ENCODE results near the gene GASK1A. TPM values are rescaled to one million over a fixed set of nuclear protein-coding genes. Genes with fewer than 3 reads are reported as not detected.

GASK1A gene
- total and polyA plus RNA-seq, 10 of the 15 experiments (the other 5 are each of a cell fraction or from before 2014, with no cell fraction given) = 0.18 TPM; not detected in 9

DNA sequence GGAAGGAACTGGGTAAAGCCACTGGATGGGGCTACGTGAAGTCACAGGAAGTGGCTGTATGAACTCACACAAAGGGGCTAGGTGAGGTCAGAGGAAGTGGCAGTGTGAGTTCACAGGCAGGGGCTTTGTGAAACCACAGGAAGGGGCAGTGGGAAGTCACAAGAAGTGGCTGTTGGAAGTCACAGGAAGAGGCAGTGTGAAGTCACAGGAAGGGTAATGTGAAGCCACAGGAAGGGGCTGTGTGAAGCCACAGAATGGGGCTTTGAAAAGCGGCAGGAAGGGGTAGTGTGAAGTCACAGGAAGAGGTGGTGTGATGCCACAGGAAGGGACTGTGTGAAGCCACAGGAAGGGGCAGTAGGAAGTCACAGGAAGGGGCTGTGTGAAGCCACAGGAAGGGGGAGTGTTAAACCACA lies 34.6 kb downstream of the GASK1A start:
- H2AFZ ChIP-seq (ENCODE audit: control insufficient read depth, low read depth, low read length) = no peak overlapping the region
- peaks cover 18% of the 10 kb centered on the region; the same call in 2 of the 3 replicates for H3K9me3 ChIP-seq (replicated peaks; ENCODE audit: control insufficient read depth, insufficient read depth, low read length)
- H3K36me3 ChIP-seq (ENCODE audit: control insufficient read depth in 2 of 2, insufficient read depth in 2 of 2, low read length in 1 of 2) = no peaks in the 10 kb centered on the region
- ChIA-PET POLR2A (no interaction called here), CTCF (no interaction called here), RAD21 (ENCODE audit: unreplicated experiment) (no interaction called here), SMC1A (ENCODE audit: uncharacterized antibody, unreplicated experiment) (no interaction called here)
- intact Hi-C loops (cut with micrococcal nuclease; ENCODE audit: unreplicated experiment) = no loop called here
- H3K27ac ChIP-seq (ENCODE audit: control insufficient read depth, insufficient read depth) = no peak overlapping the region
- no peaks in the 10 kb centered on the region for H3K27me3 ChIP-seq (replicated peaks in 1 of 2; ENCODE audit: control insufficient read depth in 2 of 2, insufficient read depth in 2 of 2, low read length in 1 of 2)
- BruUV-seq (replicated peaks) = no TSS peak
- no peaks in the 10 kb centered on the region for H3K4me1 ChIP-seq (ENCODE audit: control insufficient read depth, insufficient read depth, low read length)
- H3K4me2 ChIP-seq (ENCODE audit: control insufficient read depth, insufficient read depth) = no peak overlapping the region
- no peak for ATAC-seq
- in situ Hi-C loops (cut with MboI) = no loop called here
- TF ChIP-seq IKZF1 (conservative IDR thresholded peaks at IDR 0.05) (no peak), ASH2L (IDR thresholded peaks at IDR 0.05; ENCODE audit: borderline replicate concordance, low read depth) (no peak), FOXM1 (IDR thresholded peaks at IDR 0.05; ENCODE audit: low read depth, low read length) (no peak), PAX8 (IDR thresholded peaks at IDR 0.05) (no peak), SREBF2 (IDR thresholded peaks at IDR 0.05; ENCODE audit: low read length) (no peak)
- TF ChIP-seq, protein P1, sequence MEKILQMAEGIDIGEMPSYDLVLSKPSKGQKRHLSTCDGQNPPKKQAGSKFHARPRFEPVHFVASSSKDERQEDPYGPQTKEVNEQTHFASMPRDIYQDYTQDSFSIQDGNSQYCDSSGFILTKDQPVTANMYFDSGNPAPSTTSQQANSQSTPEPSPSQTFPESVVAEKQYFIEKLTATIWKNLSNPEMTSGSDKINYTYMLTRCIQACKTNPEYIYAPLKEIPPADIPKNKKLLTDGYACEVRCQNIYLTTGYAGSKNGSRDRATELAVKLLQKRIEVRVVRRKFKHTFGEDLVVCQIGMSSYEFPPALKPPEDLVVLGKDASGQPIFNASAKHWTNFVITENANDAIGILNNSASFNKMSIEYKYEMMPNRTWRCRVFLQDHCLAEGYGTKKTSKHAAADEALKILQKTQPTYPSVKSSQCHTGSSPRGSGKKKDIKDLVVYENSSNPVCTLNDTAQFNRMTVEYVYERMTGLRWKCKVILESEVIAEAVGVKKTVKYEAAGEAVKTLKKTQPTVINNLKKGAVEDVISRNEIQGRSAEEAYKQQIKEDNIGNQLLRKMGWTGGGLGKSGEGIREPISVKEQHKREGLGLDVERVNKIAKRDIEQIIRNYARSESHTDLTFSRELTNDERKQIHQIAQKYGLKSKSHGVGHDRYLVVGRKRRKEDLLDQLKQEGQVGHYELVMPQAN (conservative IDR thresholded peaks at IDR 0.05) = no peak
- H4K20me1 ChIP-seq (ENCODE audit: control insufficient read depth, insufficient read depth) = no peaks in the 10 kb centered on the region
- H3K4me3 ChIP-seq = no peak overlapping the region
- DNase-seq (ENCODE audit: low read depth, low spot score) = no peak
- no peak overlapping the region for H3K9ac ChIP-seq (ENCODE audit: control insufficient read depth, insufficient read depth, low read length)
- WGBS (ENCODE audit: insufficient coverage, insufficient replicate concordance, low lambda C conversion rate, missing lambda C conversion rate) = 3% methylated on average over 2 of the region's 2 CpGs
- H3K79me2 ChIP-seq (ENCODE audit: control insufficient read depth, insufficient read depth, low read length) = no peaks in the 10 kb centered on the region
- FAIRE-seq = no peak

DNA sequence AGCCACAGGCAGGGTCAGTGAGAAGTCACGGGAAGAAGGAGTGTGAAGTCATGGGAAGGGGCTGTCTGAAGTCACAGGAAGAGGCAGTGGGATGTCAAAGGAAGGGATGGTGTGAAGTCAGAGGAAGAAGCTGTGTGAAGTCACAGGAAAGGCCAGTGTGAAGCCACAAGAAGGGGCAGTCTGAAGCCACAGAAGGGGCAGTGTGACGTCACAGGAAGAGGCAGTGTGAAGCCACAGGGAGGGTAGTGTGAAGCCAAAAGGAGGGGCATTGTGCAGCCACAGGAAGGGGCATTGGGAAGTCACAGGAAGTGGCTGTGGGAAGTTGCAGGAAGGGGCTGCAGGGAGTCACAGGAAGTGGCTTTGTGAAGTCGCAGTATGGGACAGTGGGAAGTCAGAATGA lies 35.1 kb downstream of the GASK1A start:
- H3K9ac ChIP-seq (ENCODE audit: control insufficient read depth, insufficient read depth, low read length) = no peak overlapping the region
- intact Hi-C loops (cut with micrococcal nuclease; ENCODE audit: unreplicated experiment) = no loop called here
- TF ChIP-seq, protein P2, sequence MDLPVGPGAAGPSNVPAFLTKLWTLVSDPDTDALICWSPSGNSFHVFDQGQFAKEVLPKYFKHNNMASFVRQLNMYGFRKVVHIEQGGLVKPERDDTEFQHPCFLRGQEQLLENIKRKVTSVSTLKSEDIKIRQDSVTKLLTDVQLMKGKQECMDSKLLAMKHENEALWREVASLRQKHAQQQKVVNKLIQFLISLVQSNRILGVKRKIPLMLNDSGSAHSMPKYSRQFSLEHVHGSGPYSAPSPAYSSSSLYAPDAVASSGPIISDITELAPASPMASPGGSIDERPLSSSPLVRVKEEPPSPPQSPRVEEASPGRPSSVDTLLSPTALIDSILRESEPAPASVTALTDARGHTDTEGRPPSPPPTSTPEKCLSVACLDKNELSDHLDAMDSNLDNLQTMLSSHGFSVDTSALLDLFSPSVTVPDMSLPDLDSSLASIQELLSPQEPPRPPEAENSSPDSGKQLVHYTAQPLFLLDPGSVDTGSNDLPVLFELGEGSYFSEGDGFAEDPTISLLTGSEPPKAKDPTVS (IDR thresholded peaks at IDR 0.05; ENCODE audit: low read depth, low read length) = no peak
- no peak for TF ChIP-seq RFX5 (IDR thresholded peaks at IDR 0.05; ENCODE audit: low read depth, low read length)
- TF ChIP-seq IKZF2 (IDR thresholded peaks at IDR 0.05) = no peak
- no peak for TF ChIP-seq BMI1 (IDR thresholded peaks at IDR 0.05; ENCODE audit: borderline replicate concordance)
- TF ChIP-seq, protein P3, sequence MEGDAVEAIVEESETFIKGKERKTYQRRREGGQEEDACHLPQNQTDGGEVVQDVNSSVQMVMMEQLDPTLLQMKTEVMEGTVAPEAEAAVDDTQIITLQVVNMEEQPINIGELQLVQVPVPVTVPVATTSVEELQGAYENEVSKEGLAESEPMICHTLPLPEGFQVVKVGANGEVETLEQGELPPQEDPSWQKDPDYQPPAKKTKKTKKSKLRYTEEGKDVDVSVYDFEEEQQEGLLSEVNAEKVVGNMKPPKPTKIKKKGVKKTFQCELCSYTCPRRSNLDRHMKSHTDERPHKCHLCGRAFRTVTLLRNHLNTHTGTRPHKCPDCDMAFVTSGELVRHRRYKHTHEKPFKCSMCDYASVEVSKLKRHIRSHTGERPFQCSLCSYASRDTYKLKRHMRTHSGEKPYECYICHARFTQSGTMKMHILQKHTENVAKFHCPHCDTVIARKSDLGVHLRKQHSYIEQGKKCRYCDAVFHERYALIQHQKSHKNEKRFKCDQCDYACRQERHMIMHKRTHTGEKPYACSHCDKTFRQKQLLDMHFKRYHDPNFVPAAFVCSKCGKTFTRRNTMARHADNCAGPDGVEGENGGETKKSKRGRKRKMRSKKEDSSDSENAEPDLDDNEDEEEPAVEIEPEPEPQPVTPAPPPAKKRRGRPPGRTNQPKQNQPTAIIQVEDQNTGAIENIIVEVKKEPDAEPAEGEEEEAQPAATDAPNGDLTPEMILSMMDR (IDR thresholded peaks at IDR 0.05 in 2 of 3, conservative IDR thresholded peaks at IDR 0.05 in 1 of 3; ENCODE audit: control insufficient read depth in 2 of 3, extremely low read depth in 1 of 3, insufficient read depth in 1 of 3, low read depth in 3 of 3, low read length in 3 of 3) = no peak
- no peak for TF ChIP-seq SIN3A (IDR thresholded peaks at IDR 0.05; ENCODE audit: low read depth, low read length)
- TF ChIP-seq ZNF217 (IDR thresholded peaks at IDR 0.05) = no peak
- no peak for TF ChIP-seq CHD4 (IDR thresholded peaks at IDR 0.05)

More for the DNA sequence above, 35.1 kb downstream of the GASK1A start:
- Histone ChIP-seq H3K36me3 (ENCODE audit: control insufficient read depth in 2 of 2, insufficient read depth in 2 of 2, low read length in 1 of 2) (no peaks in the 10 kb centered on the region), H3K4me1 (ENCODE audit: control insufficient read depth, insufficient read depth, low read length) (no peaks in the 10 kb centered on the region), H3K27ac (ENCODE audit: control insufficient read depth, insufficient read depth) (no peak overlapping the region), H3K9me3 (replicated peaks; ENCODE audit: control insufficient read depth, insufficient read depth, low read length) (peaks cover 18% of the 10 kb centered on the region; the same call in 2 of the 3 replicates), H3K4me2 (ENCODE audit: control insufficient read depth, insufficient read depth) (no peak overlapping the region), H4K20me1 (ENCODE audit: control insufficient read depth, insufficient read depth) (no peaks in the 10 kb centered on the region), H3K4me3 (no peak overlapping the region), H3K79me2 (ENCODE audit: control insufficient read depth, insufficient read depth, low read length) (no peaks in the 10 kb centered on the region), H3K27me3 (replicated peaks in 1 of 2; ENCODE audit: control insufficient read depth in 2 of 2, insufficient read depth in 2 of 2, low read length in 1 of 2) (no peaks in the 10 kb centered on the region), H2AFZ (ENCODE audit: control insufficient read depth, low read depth, low read length) (no peak overlapping the region)
- FAIRE-seq (no peak), DNase-seq (ENCODE audit: low read depth, low spot score) (no peak), ATAC-seq (no peak)
- ChIA-PET RAD21 (ENCODE audit: unreplicated experiment) (no interaction called here), POLR2A (no interaction called here), SMC1A (ENCODE audit: uncharacterized antibody, unreplicated experiment) (no interaction called here), CTCF (interaction anchor here (0.7 kb wide), 1 partner anchor 1039 kb away, joined by 3 read pairs; no protein-coding TSS in a partner anchor)
- in situ Hi-C loops (cut with MboI) = no loop called here
- BruUV-seq (replicated peaks) = no TSS peak
- WGBS (ENCODE audit: insufficient coverage, insufficient replicate concordance, low lambda C conversion rate, missing lambda C conversion rate) = 18% methylated on average over 3 of the region's 3 CpGs

All from GM12878 (cell line).